Omental fat pad (tissue), 4 donors: ENCODE results near the gene IBA57. TPM values are rescaled to one million over a fixed set of nuclear protein-coding genes. Genes with fewer than 3 reads are reported as not detected.

ENCODE experiments used
- ATAC-seq: fragments of 150-250 bp; one replicate; pipeline ENCODE4 v1.9.1; 2016; ENCODE audit warnings: mild to moderate bottlenecking, moderate library complexity; ENCODE audit not compliant: low FRiP score
- DNase-seq: peaks from one replicate; pipeline ENCODE4 v3.0.0-alpha.2; 2019; ENCODE audit warnings: low spot score
- CTCF ChIP-seq, 3 donors: fragments of 450-650 bp; IDR thresholded peaks; one replicate each; pipeline ENCODE4 v1.5.1; 2016 to 2017; ENCODE audit warnings: antibody characterized with exemption in 3 of 3, mild to moderate bottlenecking in 3 of 3, moderate library complexity in 2 of 3
- total RNA-seq, 4 donors: library from RNA; depleted of rRNA; stranded (reverse); fragments of >200 nt; gene quantifications; one replicate each; pipeline ENCODE4 v1.1.0, GENCODE V29; 2016

IBA57 gene
- total RNA-seq, 4 donors from 2014 or later, result 5.1 to 7.6 (median 6.5) TPM

DNA sequence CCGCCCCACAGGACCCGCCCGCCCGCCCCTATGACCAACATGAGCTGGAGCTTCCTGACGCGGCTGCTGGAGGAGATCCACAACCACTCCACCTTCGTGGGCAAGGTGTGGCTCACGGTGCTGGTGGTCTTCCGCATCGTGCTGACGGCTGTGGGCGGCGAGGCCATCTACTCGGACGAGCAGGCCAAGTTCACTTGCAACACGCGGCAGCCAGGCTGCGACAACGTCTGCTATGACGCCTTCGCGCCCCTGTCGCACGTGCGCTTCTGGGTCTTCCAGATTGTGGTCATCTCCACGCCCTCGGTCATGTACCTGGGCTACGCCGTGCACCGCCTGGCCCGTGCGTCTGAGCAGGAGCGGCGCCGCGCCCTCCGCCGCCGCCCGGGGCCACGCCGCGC is 7.9 kb upstream of the IBA57 start:
- DNase-seq (no peak), ATAC-seq (no peak)
- no peak for TF ChIP-seq CTCF (IDR thresholded peaks at IDR 0.05)

DNA sequence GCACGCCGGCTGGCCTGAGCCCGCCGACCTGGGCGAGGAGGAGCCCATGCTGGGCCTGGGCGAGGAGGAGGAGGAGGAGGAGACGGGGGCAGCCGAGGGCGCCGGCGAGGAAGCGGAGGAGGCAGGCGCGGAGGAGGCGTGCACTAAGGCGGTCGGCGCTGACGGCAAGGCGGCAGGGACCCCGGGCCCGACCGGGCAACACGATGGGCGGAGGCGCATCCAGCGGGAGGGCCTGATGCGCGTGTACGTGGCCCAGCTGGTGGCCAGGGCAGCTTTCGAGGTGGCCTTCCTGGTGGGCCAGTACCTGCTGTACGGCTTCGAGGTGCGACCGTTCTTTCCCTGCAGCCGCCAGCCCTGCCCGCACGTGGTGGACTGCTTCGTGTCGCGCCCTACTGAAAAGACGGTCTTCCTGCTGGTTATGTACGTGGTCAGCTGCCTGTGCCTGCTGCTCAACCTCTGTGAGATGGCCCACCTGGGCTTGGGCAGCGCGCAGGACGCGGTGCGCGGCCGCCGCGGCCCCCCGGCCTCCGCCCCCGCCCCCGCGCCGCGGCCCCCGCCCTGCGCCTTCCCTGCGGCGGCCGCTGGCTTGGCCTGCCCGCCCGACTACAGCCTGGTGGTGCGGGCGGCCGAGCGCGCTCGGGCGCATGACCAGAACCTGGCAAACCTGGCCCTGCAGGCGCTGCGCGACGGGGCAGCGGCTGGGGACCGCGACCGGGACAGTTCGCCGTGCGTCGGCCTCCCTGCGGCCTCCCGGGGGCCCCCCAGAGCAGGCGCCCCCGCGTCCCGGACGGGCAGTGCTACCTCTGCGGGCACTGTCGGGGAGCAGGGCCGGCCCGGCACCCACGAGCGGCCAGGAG is 7.2 kb upstream of the IBA57 start:
- ATAC-seq (no peak), DNase-seq (no peak)
- no peak for TF ChIP-seq CTCF (IDR thresholded peaks at IDR 0.05)

GRCh38 chr1:228159008-228159665 is 6.5 kb upstream of the IBA57 start:
- ATAC-seq (no peak), DNase-seq (no peak)
- TF ChIP-seq CTCF (IDR thresholded peaks at IDR 0.05), result no peak

DNA sequence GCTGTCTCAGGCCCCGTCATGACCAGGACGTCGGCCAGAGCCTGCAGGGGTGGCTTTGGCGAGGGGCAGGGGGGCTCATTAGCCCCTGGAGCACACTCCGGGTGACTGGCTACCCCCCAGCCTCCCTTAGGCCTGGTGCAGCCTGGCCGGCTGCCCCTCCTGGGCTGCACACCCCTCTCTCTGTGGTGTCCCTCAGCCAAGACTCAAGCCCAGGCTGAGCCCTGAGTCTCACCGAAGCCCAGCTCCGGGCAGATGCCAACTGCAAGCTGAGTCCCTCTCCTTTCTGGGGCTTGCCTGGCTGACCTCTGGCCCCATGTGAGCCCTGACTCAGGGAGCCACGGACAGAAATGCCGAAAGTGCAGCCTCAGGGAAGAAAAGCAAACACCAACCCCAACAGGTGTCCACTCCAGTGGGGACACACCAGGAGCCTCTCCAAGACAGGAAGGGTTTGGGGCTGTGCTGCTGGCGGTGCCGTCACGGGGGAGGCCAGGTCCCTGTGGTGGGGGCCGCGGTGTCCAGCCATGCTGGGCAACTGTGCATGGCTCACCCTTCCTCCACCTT is 5.3 kb upstream of the IBA57 start:
- ATAC-seq (no peak), DNase-seq (no peak)
- TF ChIP-seq CTCF (IDR thresholded peaks at IDR 0.05), result no peak

GRCh38 chr1:228161362-228161761 is 4.2 kb upstream of the IBA57 start:
- ATAC-seq, result no peak

GRCh38 chr1:228161866-228162265 is 3.7 kb upstream of the IBA57 start:
- no peak for TF ChIP-seq CTCF (IDR thresholded peaks at IDR 0.05)
- ATAC-seq (no peak), DNase-seq (no peak)

More at GRCh38 chr1:228161362-228161761, 4.2 kb upstream of the IBA57 start:
- no peak for DNase-seq
- TF ChIP-seq CTCF (IDR thresholded peaks at IDR 0.05), result no peak
